Hepatocyte (in vitro differentiated cells): Measurements from ENCODE around the gene DLK2.

Experiments used
- CTCF ChIP-seq: fragments of 200-600 bp; sonication (generic); IDR thresholded peaks from 2 replicates; pipeline ENCODE4 v1.5.1; 2016; ENCODE audit warnings: antibody characterized with exemption, mild to moderate bottlenecking; ENCODE audit not compliant: poor library complexity
- EZH2 ChIP-seq: fragments of 200-600 bp; sonication (generic); IDR thresholded peaks from 2 replicates; pipeline ENCODE4 v1.6.1; 2016; ENCODE audit warnings: antibody characterized with exemption, mild to moderate bottlenecking, borderline replicate concordance

- TF ChIP-seq EZH2 (no peak), CTCF (no peak)
These were observed 42.3 kb downstream of the DLK2 start for GRCh38 chr6:43413002-43413401.
